Retinal pigment epithelial cell (primary cell): ENCODE results near the gene NSUN7.
A peak's percentile ranks its signal among the peaks of the same experiment; 100 is the strongest.

Source experiments
- DNase-seq: peaks from one replicate; pipeline ENCODE4 v3.0.0-alpha.2; 2010; ENCODE audit warnings: low read depth
- H3K4me3 ChIP-seq: 2 replicates; pipeline ENCODE4 v1.5.1; 2011; ENCODE audit warnings: mild to moderate bottlenecking, low read length, control low read depth, moderate library complexity
- TF ChIP-seq, protein P1 (sequence below): conservative IDR thresholded peaks from 2 replicates; pipeline ENCODE4 v1.5.1; 2011; ENCODE audit warnings: low read depth, low read length, control low read depth, inconsistent platforms

Gene NSUN7

DNA sequence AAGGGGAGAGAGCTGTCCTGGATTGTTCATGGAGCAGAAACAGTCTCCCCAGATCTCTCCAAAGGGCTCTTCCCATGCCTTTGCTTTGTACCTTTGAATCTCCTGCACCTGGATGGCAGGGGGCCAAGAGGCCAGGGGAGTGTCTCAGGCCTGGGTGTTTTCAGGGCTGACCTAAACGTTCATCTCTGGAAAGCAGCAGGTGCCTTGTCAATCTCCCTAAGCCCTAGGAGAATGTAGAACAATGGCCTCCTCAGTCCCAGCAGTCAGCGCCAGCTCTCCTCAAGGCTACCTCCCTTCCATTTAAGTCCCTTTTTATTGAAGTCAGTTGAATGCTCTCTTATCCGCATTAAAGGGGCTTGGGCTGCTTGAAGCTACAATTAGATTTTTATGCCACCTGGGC lies 31.2 kb upstream of the NSUN7 start:
- DNase-seq: peak; percentile 17
- H3K4me3 ChIP-seq: no peak overlapping the region
- TF ChIP-seq, protein P1, sequence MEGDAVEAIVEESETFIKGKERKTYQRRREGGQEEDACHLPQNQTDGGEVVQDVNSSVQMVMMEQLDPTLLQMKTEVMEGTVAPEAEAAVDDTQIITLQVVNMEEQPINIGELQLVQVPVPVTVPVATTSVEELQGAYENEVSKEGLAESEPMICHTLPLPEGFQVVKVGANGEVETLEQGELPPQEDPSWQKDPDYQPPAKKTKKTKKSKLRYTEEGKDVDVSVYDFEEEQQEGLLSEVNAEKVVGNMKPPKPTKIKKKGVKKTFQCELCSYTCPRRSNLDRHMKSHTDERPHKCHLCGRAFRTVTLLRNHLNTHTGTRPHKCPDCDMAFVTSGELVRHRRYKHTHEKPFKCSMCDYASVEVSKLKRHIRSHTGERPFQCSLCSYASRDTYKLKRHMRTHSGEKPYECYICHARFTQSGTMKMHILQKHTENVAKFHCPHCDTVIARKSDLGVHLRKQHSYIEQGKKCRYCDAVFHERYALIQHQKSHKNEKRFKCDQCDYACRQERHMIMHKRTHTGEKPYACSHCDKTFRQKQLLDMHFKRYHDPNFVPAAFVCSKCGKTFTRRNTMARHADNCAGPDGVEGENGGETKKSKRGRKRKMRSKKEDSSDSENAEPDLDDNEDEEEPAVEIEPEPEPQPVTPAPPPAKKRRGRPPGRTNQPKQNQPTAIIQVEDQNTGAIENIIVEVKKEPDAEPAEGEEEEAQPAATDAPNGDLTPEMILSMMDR: no peak

DNA sequence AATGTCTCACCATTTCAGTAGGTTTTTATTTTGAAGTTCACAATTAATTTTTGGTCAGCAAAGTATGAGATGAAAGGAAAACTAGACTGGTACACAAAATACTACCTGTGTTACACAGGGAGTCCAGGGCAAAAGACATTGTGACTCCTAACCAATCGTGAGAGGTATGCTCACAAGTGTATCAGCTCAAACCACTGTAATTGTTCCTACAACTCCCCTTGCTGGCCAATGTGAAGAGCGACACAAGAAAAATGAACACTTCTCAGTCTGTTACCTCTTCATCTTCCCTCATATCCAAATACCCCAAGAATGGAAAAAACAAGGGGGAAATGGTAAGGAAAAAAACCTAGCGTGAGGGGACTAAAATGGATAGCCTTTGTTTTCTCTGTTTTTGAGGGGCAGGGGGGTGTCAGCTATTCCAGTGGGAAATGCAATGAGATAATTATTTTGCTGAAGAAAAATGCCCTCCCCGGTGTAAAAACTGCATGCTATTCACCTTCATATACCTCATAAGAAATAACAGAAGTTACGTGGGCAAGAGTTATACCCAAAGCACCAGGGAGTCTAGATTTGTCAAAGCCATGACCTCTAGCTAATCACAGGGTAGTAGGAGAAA lies 30.6 kb upstream of the NSUN7 start:
- no peak overlapping the region for H3K4me3 ChIP-seq
- peak; percentile 42 for DNase-seq
- TF ChIP-seq, protein P1: peak; percentile 71

DNA sequence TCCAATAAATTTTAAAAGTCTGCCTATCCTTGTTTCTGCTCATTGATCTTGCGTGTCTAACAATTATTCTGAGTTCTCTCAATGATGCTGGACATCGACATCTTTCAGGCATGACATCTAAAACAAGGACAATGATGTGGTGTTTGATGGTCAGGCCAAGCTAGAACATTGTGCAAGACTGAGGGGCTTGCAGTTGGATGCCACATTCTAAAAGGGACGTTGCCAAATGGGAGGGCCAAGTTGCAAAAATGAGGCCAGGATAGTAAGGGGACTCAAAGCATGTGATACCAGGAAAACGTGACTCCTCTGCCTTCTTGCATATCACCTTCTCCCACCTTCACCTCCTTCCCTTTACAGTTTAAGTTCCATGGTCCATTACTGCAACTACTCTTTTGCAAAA lies 29.4 kb upstream of the NSUN7 start:
- TF ChIP-seq, protein P1: no peak
- no peak overlapping the region for H3K4me3 ChIP-seq
- no peak for DNase-seq

DNA sequence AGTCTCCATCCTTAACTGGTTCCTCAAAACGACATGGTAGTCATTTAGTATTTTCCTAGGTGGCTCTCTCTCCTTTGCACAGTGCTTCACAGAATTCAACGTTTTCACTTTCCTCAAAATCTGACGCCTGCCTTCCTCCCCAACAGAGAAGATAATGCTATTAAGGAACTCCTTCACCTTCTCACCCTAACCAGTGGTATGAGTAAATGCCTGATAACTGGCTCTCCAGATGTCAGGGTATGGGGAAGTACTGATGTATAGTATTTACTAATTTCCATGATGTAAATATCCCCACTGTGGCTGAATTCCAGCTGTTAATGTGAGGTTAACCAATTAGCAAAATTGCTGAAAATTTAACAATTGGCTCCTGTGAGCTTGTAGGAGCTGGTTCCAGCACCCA lies 28.8 kb upstream of the NSUN7 start:
- TF ChIP-seq, protein P1: no peak
- DNase-seq: no peak
- no peak overlapping the region for H3K4me3 ChIP-seq

DNA sequence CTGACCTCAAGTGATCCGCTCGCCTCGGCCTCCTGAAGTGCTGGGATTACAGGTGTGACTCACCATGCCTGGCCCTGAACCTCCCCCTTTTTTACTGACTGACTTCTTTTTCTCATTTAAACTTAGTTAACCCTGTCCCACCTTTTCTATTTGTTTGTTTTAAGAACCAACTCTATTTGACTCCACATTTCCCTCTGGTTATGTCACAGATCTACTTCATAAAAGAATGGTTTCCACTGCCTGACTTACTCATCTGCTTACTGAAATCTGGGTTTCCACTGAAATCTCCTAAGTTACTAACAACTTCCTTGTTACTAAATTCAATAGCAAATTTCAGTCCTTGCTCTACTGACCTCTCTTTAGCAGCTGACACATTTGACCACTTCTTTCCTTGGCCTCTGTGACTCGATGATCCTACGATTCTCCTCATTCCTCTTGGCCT lies 28.0 kb upstream of the NSUN7 start:
- DNase-seq: no peak
- H3K4me3 ChIP-seq: no peak overlapping the region
- TF ChIP-seq, protein P1: no peak

DNA sequence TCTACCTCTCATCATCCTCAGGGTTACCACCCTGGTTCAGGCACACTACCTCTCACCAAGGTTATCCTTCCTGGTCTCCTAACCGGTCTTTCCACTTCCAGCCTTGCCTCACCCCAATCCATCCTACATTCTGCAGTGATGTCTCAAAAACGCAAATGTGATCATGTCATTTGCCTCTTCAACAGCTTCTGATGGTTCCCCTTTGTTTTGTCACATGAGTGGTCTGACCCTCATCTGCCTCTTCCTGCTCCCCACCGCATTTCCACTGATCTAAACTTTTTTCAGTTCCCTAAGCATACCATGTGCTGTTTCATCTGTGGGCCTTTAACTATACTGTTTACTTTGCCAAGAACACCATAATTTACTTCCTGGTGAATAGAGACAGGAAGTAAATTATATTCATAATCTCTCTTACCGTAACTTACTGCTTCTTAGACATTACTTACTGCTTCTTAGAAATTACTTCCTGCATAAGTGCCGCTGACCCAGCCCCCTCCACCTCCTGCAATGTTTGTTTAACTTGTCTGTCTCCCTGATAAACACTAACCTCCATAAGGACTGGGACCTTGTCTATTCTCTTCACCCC lies 27.1 kb upstream of the NSUN7 start:
- TF ChIP-seq, protein P1: no peak
- no peak overlapping the region for H3K4me3 ChIP-seq
- DNase-seq: no peak

DNA sequence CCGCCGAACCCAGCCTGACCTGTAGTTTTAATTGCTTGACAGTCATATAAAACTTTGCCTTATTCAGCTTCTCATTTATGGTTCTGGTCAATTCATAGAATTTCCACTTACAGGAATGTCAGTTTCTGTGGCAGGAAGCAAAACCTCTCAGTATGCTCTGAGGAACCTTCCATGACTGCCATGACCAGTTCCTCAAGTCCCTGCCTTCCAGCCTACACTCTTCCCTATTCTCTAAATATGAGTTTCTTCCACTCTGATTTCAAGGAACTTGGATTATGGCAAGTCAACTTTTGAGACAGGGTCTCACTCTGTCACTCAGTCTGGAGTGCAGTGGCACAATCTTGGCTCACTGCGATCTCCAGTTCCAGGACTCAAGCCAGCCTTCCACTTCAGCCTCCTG lies 26.0 kb upstream of the NSUN7 start:
- H3K4me3 ChIP-seq: no peak overlapping the region
- DNase-seq: no peak
- TF ChIP-seq, protein P1: no peak
